Measurements from ENCODE around the gene HOPX. TPM values are rescaled to one million over a fixed set of nuclear protein-coding genes. Genes with fewer than 3 reads are reported as not detected.
"Not testable (repeated sequence)": the region's sequence is repeated elsewhere in the genome, so short reads cannot be mapped to it uniquely, and the experiment has no call there.

HOPX gene
- total RNA-seq, 1 donor from 2014 or later = 2.6 TPM

DNA sequence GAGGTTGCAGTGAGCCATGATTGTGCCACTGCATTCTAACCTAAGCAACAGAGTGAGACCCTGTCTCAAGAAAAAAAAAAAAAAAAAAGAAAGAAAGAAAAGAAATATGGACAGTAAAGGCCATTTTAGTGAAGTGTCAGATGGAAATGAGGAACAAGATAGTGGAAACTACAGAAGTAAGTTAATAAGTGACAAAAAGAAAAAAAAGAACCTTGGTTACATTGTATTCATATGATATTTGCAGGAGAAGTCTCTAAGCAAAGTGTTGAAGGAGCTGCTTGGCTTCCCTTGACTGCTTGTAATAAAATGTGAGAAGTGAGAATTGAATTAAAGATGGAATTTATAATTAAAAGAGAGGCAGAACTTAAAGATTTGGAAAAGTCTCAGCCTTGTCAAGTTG, 73.2 kb downstream of the HOPX start:
- Histone ChIP-seq H3K4me1 (peaks cover 19% of the 10 kb centered on the region), H3K27ac (no peak overlapping the region), H3K4me2 (no peak overlapping the region), H3K9me3 (ENCODE audit: low read depth) (no peaks in the 10 kb centered on the region), H2AFZ (replicated peaks) (no peak overlapping the region), H3K36me3 (no peaks in the 10 kb centered on the region), H4K20me1 (ENCODE audit: low read depth) (no peaks in the 10 kb centered on the region), H3F3A (ENCODE audit: low read depth) (no peaks in the 10 kb centered on the region), H3K9ac (no peak overlapping the region), H3K4me3 (no peak overlapping the region), H3K27me3 (peaks cover 4% of the 10 kb centered on the region), H3K79me2 (ENCODE audit: low read depth) (no peaks in the 10 kb centered on the region)
- Mint-ChIP-seq H3K4me3 (no peak overlapping the region), H3K27ac (no peak overlapping the region), H3K27me3 (ENCODE audit: insufficient read depth, low read depth) (peaks cover 4% of the 10 kb centered on the region), H3K4me1 (no peaks in the 10 kb centered on the region), H3K36me3 (no peaks in the 10 kb centered on the region), H3K9me3 (peaks cover 2% of the 10 kb centered on the region)
- no peak for DNase-seq (ENCODE audit: low spot score)
- TF ChIP-seq CTCF (IDR thresholded peaks at IDR 0.05) (no peak), EZH2phosphoT487 (IDR thresholded peaks at IDR 0.05) (no peak), EZH2 (IDR thresholded peaks at IDR 0.05) (no peak)

- no peaks in the 10 kb centered on the region for H3F3A ChIP-seq (ENCODE audit: low read depth)
- no peak overlapping the region for H3K9ac ChIP-seq
- Mint-ChIP-seq H3K36me3 (no peaks in the 10 kb centered on the region), H3K4me1 (no peaks in the 10 kb centered on the region), H3K27ac (no peak overlapping the region), H3K9me3 (peaks cover 2% of the 10 kb centered on the region), H3K4me3 (no peak overlapping the region), H3K27me3 (ENCODE audit: insufficient read depth, low read depth) (peaks cover 4% of the 10 kb centered on the region)
- no peaks in the 10 kb centered on the region for H4K20me1 ChIP-seq (ENCODE audit: low read depth)
- no peak overlapping the region for H3K4me3 ChIP-seq
- no peaks in the 10 kb centered on the region for H3K79me2 ChIP-seq (ENCODE audit: low read depth)
- H3K36me3 ChIP-seq = no peaks in the 10 kb centered on the region
- no peak for TF ChIP-seq EZH2 (IDR thresholded peaks at IDR 0.05)
- TF ChIP-seq CTCF (IDR thresholded peaks at IDR 0.05) = no peak
- H3K4me2 ChIP-seq = no peak overlapping the region
- peak overlapping the region; percentile 64 for H2AFZ ChIP-seq (replicated peaks)
- peaks cover 4% of the 10 kb centered on the region for H3K27me3 ChIP-seq
- no peaks in the 10 kb centered on the region for H3K9me3 ChIP-seq (ENCODE audit: low read depth)
- no peak for DNase-seq (ENCODE audit: low spot score)
- no peak overlapping the region for H3K27ac ChIP-seq
- peaks cover 14% of the 10 kb centered on the region for H3K4me1 ChIP-seq
Observed at GRCh38 chr4:56606385-56606784, 74.7 kb downstream of the HOPX start.

- H3K9me3 Mint-ChIP-seq; H3K9ac ChIP-seq; H3K36me3 Mint-ChIP-seq; H3K9me3 ChIP-seq (ENCODE audit: low read depth); H3K4me3 ChIP-seq; DNase-seq (ENCODE audit: low spot score); H3F3A ChIP-seq (ENCODE audit: low read depth); H4K20me1 ChIP-seq (ENCODE audit: low read depth); H3K4me1 Mint-ChIP-seq; H3K4me3 Mint-ChIP-seq; H3K27ac ChIP-seq; H3K27me3 ChIP-seq; H3K27me3 Mint-ChIP-seq (ENCODE audit: insufficient read depth, low read depth); H3K79me2 ChIP-seq (ENCODE audit: low read depth); H3K36me3 ChIP-seq; H3K27ac Mint-ChIP-seq: not testable (repeated sequence)
- H3K4me1 ChIP-seq = peaks cover 14% of the 10 kb centered on the region
- peak overlapping the region; percentile 52 for H3K4me2 ChIP-seq
- H2AFZ ChIP-seq (replicated peaks) = peak overlapping the region; percentile 64
Observed at GRCh38 chr4:56605464-56605863, 75.6 kb downstream of the HOPX start.

DNA sequence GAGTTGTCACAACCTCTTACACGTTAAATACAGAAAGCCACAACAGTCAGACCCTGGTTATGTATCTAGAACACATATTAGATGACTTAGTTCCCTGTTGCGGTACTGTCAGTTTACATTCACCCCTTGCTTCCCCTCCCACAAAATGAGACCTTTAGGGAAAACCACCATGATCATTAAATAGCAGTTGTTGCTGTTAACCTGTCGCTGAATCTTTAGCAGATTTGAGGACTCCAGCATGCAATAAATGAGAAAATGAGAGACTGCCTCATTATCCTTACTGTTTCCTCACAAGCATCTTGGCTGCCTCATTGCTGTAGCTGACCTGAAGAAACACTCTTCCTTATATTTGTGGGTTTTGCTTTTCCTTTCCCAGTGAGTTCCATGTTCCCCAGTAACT, 77.8 kb downstream of the HOPX start:
- no peak overlapping the region for H3K27ac ChIP-seq
- H3K27ac Mint-ChIP-seq = no peak overlapping the region

More for the DNA sequence above, 77.8 kb downstream of the HOPX start:
- no peaks in the 10 kb centered on the region for H3K9me3 ChIP-seq (ENCODE audit: low read depth)
- no peak overlapping the region for H3K4me2 ChIP-seq
- Mint-ChIP-seq H3K4me3 (no peak overlapping the region), H3K4me1 (no peaks in the 10 kb centered on the region), H3K9me3 (peaks cover 4% of the 10 kb centered on the region), H3K36me3 (no peaks in the 10 kb centered on the region), H3K27me3 (ENCODE audit: insufficient read depth, low read depth) (peaks cover 4% of the 10 kb centered on the region)
- DNase-seq (ENCODE audit: low spot score) = no peak
- no peak overlapping the region for H3K4me3 ChIP-seq
- H2AFZ ChIP-seq (replicated peaks) = no peak overlapping the region
- H3K36me3 ChIP-seq = no peaks in the 10 kb centered on the region
- no peaks in the 10 kb centered on the region for H4K20me1 ChIP-seq (ENCODE audit: low read depth)
- no peaks in the 10 kb centered on the region for H3F3A ChIP-seq (ENCODE audit: low read depth)
- TF ChIP-seq EZH2phosphoT487 (IDR thresholded peaks at IDR 0.05) = no peak
- no peak for TF ChIP-seq CTCF (IDR thresholded peaks at IDR 0.05)
- H3K27me3 ChIP-seq = peaks cover 4% of the 10 kb centered on the region
- H3K9ac ChIP-seq = no peak overlapping the region
- H3K4me1 ChIP-seq = peaks cover 14% of the 10 kb centered on the region
- no peaks in the 10 kb centered on the region for H3K79me2 ChIP-seq (ENCODE audit: low read depth)

Other genes with a start within 250 kb of the HOPX start
- 67.6 and 108 TPM in 2 replicates for gene PPAT, start 245.7 kb downstream of the HOPX start, total RNA-seq (ENCODE audit: low replicate concordance)
- gene PAICS, start 245.0 kb downstream of the HOPX start, total RNA-seq (ENCODE audit: low replicate concordance) = 322 and 395 TPM in 2 replicates
- 90.8 and 114 TPM in 2 replicates for gene SRP72, start 213.7 kb downstream of the HOPX start, total RNA-seq (ENCODE audit: low replicate concordance)
- gene ARL9, start 175.5 kb downstream of the HOPX start, total RNA-seq (ENCODE audit: low replicate concordance) = 0.45 and 0.68 TPM in 2 replicates
- 2.3 TPM in 1 of 2 replicates, not detected in the other for gene SPINK2, start 140.4 kb upstream of the HOPX start, total RNA-seq (ENCODE audit: low replicate concordance)
- gene REST, start 226.6 kb upstream of the HOPX start, total RNA-seq (ENCODE audit: low replicate concordance) = 72.0 and 87.3 TPM in 2 replicates

All from neural progenitor cell (in vitro differentiated cells).